GM18867 (cell line): ENCODE data around the gene CACNG8.

Source experiments
- ATAC-seq: cut with Tn5 transposase; IDR thresholded peaks from one replicate; pipeline ENCODE4 v1.9.1; 2021; ENCODE audit warnings: mild to moderate bottlenecking, moderate library complexity; ENCODE audit not compliant: unreplicated experiment

CACNG8 gene

DNA sequence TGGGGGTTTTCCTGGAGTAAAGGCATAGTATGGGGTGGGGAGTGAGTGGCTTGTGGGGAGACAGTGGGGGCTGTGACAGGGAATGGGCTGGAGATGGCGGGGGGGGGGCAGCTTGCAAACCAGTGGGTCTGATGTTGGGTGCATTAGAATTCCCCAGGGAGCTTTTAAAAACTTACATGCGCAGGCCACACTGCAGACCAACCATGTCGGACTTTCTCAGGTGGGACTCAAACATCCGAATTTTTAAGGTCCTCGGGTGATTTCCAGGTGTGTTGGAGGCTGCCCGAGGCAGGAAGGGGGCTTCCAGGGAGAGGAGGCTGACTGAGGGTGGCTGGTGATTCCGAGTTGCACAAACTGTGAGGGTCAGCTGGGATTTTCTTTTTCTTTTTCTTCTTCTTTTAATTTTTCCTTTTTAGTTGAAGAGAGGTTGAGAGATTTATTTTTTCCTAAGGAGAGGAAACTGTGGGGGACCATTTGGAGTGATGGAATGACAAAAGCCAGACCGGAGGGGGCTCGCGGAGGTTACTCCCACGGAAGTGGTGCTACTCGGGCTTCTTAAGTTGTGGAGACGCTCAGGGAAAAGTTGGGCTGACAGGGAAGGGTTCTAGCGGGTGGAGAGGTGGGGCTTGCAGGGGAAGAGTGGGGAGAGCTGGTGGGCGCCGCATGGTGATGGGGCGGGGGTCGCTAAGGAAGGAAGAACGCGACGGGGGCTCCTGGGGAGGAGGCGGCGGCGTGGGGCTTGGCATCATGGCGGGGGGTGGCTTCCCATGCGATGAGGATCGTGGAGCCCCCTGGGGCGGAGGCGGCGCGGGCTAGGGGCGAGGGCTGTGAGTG lies 997 bp upstream of the CACNG8 start:
- no peak for ATAC-seq

DNA sequence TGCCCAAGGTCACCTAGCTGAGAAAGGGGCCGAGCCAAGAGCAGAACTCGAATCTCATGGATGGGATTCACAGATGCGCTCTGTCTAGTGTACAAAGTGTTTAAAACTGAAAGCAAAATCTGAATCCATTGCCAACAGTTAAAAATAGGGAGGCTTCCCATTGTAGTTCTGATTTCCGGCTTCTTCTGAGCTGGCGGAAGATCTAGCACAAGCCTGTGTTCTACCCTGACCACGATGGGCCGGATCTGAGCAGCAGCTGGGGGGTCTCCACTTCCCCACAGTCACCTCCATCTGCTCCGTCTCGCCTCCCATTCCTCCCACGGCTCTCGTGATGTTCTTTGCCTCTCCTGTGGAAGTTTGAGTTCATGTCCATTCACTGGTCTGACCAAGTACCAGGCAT lies 2.4 kb downstream of the CACNG8 start:
- ATAC-seq: no peak

DNA sequence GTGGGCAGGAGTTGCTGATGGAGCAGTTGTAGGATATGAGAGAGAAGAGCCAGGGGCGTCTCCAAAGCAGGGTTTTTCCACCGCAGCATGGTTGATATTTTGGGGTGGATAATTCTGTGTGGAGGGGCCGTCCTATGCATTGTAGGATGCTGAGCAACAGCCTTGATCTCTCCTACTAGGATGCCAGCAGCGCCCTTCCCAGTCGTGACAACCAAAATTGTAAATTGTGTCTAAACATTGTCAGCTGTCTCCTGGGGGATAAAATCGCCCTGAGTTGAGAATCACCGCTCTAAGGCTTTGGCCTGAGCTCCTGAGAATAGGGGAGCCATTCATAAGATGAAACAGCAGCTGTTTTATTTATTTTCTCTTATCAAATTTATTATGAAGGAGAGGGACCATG lies 4.2 kb downstream of the CACNG8 start:
- ATAC-seq: no peak

DNA sequence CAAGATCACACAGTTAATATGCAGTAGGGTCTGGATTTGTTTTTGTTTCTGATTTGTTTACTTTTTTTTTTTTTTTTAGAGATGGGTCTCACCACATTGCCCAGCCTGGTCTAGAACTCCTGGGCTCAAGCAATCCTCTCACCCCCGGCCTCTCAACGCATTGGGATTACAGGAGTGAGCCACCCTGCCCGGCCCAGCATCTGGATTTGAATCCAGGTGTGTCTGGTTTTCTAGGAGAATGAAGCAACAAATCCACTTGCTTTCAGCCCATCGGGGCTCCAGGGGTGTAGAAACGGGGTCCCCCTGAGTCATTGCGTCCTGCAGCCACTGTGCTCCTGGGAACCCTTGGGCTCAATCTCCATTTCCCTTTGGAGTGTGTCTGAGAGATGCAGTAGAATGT lies 6.6 kb downstream of the CACNG8 start:
- no peak for ATAC-seq

DNA sequence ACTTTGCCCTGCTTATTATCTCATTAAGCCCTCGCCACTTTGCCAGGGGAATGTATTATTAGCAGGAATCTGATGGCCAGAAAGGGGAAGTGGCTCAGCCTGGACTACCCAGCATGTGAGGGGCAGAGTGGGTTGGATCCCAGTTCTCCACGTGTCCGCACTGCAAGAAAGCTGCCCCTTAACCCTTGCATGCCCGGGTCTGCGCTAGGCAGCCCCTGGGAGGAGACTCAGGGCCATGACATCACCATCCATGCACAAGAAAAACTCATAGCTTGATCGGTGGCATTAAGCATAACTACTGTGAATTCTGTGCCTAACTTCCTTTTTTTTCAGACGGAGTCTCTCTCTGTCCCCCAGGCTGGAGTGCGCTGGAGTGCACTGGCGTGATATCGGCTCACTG lies 8.9 kb downstream of the CACNG8 start:
- no peak for ATAC-seq

DNA sequence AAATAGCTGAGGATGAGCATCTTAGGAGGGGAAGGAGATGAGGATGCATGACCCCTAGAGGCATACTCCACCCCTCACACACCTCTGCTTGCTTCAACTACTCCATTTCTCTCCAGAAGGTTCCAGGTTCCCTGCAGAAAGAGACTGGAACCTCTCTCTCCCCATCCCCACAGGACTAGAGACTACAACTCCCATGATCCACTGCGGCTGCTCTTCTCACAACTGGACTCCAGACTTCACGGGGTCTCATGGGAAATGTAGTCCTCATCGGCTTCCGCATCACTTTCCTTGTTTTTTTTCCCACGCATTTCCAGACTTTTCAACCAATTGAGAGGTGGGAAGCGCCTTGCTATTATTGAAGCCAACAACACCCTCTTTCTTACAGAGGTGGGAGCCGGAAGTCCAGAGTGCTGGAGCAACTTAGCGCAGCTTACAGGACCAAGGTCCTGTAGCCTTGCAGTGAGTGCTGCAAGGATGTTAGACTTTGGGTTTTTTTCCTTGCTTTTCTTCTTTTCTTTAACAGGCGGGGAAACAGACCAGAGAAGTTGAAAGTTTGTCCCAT lies 14.8 kb downstream of the CACNG8 start:
- no peak for ATAC-seq

DNA sequence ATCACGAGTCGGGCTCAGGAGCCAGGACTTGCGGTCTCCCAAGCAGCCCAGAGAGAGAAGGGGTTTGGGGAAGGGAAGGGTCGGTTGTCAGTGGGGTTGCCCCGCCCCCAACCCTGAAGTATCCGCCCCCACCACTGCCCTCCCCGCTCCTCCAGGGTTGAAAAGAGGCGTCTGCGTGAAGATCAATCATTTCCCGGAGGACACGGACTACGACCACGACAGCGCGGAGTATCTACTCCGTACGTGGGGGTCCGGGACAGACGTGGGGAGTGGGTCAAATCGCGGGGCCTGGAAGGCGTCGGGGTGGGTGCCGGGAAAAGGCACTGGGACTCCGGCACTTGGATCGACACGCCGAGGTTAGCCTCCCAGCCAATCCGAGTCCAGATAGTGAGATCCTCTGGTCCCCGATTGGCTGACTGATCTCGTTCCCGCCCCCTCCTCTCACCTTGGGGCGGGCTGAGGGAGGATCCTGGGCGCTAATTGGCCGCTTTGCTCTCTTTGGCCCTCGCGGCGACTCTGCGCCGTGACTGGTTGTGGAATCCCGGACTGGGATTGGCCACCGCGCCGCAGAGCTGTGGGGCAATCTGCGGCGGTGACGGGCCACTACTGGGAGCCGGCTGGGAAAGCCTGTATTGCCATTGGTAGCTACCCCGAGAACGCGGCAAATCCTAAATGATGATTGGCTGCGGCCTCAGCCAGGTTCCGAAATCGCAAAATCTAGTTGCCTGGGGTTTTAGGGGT lies 15.4 kb downstream of the CACNG8 start:
- no peak for ATAC-seq

DNA sequence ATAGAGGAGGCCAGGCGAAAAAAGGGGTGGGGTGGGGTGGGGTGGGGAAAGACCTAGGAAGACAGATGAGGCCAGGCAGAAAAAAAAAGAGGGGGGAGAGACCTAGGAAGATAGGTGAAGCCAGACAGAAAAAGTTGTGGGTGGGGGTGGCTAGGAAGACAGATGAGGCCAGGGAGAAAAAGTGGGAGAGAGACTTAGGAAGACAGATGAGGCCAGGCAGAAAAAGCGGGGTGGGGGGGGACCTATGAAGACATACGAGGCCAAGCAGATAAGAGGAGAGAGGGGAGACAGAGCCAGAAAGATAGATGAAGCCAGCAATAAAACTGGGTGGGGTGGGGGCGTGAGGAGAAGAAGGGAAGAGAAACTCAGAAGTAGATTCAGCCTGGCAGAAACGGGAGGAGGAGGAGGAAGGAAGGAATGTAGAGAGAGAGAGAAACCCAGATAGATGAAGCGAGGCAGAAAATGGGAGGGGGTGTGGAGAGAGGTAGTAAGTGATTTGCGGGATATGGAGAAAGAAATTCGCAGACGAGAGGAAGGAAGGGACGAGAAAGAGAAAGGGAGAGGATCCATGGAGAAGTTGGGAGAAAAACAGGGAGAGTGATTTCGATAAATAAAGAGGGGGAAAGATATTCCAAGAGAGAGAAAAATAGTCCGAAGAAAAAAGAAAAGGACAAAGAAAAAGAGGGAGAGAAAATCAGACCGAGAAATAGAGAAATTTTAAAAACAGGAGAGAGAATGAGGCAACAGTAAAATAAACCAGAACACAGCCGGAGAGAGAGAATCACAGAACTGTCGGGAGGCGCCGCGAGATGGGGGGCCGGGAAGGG lies 16.5 kb downstream of the CACNG8 start:
- no peak for ATAC-seq

DNA sequence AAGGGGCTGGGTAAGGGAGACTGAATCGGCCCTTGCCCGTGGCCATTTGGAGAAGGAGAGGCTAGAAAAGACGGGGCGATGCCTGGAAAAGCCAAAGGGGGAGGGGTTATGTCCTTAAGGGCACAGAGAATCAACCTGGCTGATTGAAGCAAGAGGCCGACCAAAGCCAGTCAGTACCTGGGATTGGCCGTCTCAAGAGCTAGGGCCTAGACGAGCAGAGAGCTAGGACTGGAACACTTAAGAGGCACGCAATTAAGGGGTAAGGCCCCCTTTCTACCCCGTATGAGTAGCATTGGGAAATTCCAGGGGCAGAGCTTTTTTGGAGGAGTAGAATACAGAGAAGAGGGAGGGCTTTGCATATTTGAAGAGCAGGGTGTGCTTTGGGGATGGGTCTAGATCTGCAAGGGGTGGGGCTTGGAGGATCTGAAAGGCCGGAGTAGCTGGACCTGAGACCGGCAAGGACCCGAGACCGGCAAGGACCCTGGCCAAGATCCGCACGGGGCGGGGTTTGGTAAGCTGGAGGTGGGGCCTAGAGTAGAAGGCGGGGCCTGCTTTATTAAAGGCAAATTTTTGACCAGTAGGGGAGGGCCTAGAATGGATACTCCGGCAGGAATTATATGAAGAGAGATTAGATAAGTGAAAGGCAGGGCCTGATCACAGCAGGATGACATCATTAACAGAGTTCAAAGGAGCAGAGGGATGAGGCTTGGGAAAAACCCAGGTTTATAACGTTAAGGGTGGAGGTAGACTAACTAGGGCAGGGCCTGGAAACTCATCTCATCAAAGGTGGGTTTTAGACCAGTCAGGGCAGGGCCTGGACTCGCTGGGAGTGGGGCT lies 18.0 kb downstream of the CACNG8 start:
- ATAC-seq: no peak

DNA sequence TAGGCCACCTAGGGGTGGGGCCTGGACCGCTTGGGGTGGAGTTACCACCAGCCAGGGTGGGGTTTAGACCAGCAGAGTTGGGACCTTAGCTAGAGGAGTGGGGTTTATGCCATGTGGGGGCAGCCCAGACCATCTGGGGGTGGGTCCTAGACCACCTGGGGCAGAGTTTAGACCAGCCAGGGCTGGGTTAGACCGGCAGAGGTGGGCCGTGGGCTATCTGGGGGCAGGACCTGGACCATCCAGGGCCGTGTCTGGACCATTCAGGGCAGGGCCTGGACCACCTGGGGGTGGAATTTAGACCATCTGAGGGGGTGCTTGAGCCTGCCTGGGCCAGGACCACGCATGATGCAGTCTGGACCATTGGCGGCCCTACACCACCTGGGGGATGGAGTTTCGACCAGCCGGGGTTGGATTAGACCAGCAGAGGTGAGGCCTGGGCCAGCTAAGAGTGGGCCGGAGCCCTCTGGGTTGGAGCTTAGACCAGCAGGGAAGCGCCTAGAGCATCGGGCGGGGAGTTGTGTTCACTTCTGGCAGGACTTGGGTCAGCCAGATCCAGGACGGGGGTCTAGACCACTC lies 18.7 kb downstream of the CACNG8 start:
- ATAC-seq: no peak

DNA sequence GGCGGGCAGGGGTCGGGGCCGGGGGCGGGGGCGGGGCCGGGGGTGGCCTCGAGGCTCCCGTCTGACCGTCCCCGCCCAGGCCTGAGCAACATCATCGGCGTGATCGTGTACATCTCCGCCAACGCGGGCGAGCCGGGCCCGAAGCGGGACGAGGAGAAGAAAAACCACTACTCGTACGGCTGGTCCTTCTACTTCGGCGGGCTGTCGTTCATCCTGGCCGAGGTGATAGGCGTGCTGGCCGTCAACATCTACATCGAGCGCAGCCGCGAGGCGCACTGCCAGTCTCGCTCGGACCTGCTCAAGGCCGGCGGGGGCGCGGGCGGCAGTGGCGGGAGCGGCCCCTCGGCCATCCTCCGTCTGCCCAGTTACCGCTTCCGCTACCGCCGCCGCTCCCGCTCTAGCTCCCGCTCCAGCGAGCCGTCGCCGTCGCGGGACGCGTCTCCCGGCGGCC lies 19.3 kb downstream of the CACNG8 start:
- ATAC-seq: no peak

DNA sequence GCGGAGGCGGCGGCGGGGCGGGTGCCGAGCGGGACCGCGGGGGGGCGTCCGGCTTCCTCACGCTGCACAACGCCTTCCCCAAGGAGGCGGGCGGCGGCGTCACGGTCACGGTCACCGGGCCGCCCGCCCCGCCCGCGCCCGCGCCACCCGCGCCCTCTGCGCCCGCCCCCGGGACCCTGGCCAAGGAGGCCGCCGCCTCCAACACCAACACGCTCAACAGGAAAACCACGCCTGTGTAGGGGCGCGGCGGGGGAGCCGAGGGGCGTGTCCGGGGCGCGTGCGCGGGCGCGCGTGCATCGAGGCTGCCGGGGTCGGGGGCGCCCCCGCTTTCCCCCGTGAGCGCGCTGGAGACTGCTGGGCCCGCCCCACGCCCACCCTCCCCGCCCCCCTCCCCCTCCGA lies 19.9 kb downstream of the CACNG8 start:
- no peak for ATAC-seq

DNA sequence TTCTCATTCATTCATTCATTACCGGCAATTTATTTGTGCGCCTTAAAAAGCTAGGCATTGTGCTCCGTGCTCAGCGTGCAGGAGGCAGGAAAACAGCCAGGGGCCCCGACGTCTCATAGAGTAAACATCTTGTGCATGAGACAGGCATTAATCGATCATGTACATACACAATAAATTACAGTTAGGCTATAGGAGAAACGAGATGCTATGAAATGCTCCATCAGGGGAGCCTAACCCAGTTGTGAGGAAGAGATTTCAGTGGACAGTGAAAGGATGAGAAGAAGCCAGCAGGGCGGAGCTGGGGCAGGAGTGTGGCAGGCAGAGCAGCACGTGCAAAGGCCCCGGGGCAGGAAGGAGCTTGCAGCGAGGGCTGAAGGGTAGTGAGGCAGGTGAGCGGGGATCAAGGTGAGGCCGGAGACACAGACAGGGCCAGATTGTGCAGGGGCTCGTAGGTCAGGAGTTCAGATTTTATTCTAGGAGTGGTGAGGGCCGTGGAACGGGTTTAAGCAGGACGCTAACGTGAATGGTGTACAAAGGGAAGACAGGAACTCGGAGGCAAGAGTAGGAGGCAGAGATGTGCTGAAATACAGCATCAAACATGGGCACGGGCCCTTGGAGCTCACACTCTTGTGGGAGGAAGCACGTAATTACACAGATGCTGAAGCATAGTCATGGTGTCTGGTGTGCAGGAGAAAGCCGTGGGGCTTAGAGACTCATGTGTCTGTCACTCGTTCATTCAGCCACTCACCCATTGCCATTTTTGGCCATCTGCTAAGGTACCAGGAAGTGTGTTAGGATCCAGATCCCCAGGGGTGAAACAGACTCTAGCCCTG lies 20.9 kb downstream of the CACNG8 start:
- ATAC-seq: no peak

DNA sequence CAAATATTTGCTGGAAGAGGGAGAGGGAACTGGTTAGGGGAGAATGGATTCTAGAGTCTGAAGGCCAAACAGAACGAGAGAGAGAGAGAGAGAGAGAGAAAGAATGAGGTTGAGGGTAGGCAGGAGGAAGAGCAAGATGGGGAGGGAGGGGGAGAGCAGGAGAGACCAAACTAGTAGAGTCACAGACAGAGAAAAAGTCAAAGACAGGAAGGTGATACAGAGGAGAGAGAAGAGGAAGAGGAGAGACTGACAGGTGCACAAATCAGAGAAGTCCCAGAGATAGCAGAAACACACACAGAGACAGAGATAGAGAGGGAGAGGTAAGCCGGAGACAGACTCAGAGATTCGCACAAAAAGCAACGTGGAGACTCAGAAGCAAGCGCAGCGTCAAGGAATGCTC lies 23.1 kb downstream of the CACNG8 start:
- no peak for ATAC-seq

DNA sequence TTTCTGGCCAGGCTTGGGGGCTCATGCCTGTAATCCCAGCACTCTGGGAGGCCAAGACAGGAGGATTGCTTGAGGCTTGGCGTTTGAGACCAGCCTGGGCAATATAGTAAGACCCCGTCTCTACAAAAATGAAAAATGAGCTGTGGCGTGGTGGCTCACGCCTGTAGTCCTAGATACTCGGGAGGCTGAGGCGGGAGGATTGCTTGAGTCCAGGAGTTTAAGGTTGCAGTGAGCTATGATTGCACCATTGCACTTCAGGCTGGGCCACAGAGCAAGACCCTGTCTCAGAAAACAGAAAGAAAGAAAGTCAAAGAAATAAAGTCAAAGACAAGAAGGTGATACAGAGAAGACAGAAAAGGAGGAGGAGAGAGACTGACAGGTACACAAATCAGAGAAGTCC lies 26.2 kb downstream of the CACNG8 start:
- ATAC-seq: no peak

DNA sequence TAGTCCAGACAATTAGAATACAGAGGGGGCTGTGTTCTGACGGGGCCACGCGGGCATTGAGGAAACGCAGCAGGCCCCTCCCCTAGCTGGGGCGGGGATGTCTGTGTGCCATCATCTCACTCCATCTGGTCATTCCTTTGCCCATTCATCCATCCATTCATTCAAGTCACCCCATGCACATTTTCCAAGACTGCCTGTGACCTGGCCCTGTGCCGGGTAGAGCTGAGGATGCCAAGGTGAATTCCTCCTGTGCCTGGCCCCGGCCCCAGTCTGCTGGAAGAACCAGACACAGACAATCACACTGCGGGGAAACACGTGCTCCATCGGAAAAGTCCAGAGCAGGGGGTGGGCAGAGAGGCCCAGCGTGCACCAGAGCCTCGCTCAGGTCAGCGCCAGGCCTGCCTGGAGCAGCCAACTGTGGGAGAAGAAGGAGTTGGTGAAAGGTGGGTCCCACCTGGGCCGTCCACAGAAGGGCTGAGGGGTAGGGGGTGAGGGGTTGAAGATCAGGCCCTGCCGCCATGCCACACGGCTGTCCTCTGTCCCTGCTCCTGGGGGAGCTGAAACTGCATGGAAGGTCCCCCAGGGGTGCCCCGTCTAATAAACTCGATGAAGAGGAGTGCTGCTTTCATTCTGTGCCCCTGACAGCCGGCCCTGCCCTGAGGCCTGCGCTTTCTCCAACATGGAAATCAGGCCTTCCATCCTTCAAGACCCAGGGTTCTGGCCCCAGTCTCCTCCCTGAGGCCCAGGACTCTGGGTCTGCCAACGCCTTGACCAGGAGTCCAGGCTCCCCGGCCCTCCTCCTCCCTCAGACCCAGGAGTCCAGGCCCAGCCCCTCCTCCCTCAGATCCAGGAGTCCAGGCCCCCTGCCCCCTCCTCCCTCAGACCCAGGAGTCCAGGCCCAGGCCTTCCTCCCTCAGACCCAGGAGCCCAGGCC lies 27.1 kb downstream of the CACNG8 start:
- no peak for ATAC-seq

DNA sequence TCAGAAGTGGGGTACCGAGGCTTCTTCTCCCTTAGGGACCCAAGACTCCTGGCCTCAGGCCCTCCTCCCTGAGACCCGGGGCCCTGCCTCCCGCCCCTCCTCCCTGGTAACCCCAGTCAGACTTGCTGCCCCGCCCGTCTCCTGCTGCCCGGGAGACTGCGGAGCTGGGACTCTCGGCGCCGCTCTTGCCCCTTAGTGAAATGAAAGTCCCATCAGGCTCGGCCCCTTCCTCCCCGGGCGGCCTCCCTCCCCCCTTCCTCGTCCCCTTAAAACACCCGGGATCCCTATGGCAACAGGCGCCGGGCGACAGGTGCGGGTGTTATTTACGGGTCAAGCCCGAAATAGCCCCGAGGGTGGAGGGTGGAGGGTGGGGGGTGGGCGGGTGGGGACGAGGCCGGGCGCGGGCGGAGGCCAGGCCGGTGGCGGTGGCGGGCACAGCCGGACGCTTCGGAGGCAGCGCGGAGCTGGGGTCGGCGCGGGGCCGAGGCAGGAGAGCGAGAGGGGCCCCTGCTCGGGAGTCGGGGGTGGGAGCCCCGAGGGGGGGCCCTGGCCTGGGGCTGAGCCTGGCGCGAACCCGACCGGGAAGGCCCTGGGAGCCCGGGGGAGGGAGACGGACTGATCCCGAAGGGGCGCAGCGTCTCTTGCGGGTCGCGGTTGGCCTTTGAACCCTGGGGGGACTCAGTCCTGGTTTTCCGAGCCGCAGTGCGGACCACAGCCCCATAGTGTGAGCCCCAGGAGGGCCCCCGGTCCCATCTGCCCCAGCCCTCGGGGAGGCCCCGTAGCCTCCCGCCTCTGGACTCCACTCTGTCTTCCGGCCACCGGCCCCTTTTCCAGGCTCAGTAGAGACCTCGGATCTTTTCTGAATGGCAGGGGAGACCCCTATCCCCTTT lies 28.7 kb downstream of the CACNG8 start, which contains the start of gene CACNG6:
Gene CACNG6, plus strand, starts transcription at position 414 of the 890 bp plus-strand sequence. CDS start 1,241 bp downstream, outside the sequence.
- no peak for ATAC-seq
